Measurements from ENCODE around the gene DPH7. TPM values are rescaled to one million over a fixed set of nuclear protein-coding genes. Genes with fewer than 3 reads are reported as not detected.
"Not testable (repeated sequence)": the region's sequence is repeated elsewhere in the genome, so short reads cannot be mapped to it uniquely, and the experiment has no call there.

Gene DPH7
- total RNA-seq, 4 donors from 2014 or later = 40.8 to 61.5 (median 42.4) TPM

DNA sequence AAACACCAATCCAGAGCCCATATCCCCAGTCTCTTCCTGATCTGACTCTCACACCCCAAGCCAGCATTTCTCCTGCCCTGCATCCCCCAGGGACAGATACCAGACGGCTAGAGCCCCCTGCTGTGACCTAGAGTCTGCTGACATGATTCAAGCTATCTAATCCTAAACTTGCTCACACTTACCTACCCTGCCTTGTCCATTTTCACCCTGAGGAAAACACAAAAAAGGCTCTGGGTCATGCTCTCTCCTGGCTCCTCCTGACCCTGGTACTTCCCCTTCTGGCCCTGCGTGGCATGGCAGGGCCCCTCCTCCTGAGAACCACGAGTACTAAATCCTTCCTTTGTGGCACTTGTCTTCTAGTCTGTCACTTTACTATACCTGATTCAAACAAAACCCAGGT, 23.9 kb upstream of the DPH7 start:
- no peaks in the 10 kb centered on the region for H3K27me3 ChIP-seq
- H3K9me3 ChIP-seq = no peaks in the 10 kb centered on the region
- no peak for DNase-seq (ENCODE audit: low spot score in 2 of 2)
- no peaks in the 10 kb centered on the region for H3K36me3 ChIP-seq
- H3K4me3 ChIP-seq = no peak overlapping the region
- 10 to 12% methylated on average over 3 of the region's 3 CpGs for WGBS, 2 donors
- peaks cover 0 to 32% (median 16%) of the 10 kb centered on the region in 4 donors for H3K4me1 ChIP-seq
- no peak overlapping the region for H3K27ac ChIP-seq
- TF ChIP-seq EP300 (IDR thresholded peaks at IDR 0.05) (no peak), POLR2A (IDR thresholded peaks at IDR 0.05) (no peak)
- TF ChIP-seq, protein P1, sequence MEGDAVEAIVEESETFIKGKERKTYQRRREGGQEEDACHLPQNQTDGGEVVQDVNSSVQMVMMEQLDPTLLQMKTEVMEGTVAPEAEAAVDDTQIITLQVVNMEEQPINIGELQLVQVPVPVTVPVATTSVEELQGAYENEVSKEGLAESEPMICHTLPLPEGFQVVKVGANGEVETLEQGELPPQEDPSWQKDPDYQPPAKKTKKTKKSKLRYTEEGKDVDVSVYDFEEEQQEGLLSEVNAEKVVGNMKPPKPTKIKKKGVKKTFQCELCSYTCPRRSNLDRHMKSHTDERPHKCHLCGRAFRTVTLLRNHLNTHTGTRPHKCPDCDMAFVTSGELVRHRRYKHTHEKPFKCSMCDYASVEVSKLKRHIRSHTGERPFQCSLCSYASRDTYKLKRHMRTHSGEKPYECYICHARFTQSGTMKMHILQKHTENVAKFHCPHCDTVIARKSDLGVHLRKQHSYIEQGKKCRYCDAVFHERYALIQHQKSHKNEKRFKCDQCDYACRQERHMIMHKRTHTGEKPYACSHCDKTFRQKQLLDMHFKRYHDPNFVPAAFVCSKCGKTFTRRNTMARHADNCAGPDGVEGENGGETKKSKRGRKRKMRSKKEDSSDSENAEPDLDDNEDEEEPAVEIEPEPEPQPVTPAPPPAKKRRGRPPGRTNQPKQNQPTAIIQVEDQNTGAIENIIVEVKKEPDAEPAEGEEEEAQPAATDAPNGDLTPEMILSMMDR (IDR thresholded peaks at IDR 0.05) = no peak

DNA sequence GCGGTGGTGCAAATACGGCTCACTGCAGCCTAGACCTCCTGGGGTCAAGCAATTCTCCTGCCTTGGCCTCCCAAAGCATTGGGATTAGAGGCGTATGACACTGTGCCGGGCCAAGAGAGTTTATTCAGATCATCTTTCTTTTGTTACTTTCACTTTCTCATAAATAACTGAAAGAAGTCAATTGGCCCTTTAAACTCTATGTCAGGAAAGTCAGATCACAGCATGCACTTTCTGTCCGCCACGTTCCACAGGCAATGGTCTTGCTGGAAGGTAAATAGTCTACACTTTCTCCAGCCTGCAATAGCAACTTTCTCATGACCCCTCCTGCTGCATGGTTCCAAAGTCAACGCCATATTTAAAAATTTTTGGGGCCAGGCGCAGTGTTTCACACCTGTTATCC, 20.2 kb upstream of the DPH7 start:
- TF ChIP-seq POLR2A (IDR thresholded peaks at IDR 0.05) = no peak
- TF ChIP-seq, protein P1 (IDR thresholded peaks at IDR 0.05) = no peak
- TF ChIP-seq EP300 (IDR thresholded peaks at IDR 0.05) = no peak
- no peaks in the 10 kb centered on the region for H3K9me3 ChIP-seq
- DNase-seq (ENCODE audit: low spot score in 2 of 2) = no peak
- peaks cover 0 to 4% (median 0%) of the 10 kb centered on the region in 4 donors for H3K4me1 ChIP-seq
- no peak overlapping the region for H3K27ac ChIP-seq
- H3K27me3 ChIP-seq = no peaks in the 10 kb centered on the region
- 73 to 74% methylated on average over 8 of the region's 8 CpGs for WGBS, 2 donors
- no peaks in the 10 kb centered on the region for H3K36me3 ChIP-seq
- no peak overlapping the region for H3K4me3 ChIP-seq

DNA sequence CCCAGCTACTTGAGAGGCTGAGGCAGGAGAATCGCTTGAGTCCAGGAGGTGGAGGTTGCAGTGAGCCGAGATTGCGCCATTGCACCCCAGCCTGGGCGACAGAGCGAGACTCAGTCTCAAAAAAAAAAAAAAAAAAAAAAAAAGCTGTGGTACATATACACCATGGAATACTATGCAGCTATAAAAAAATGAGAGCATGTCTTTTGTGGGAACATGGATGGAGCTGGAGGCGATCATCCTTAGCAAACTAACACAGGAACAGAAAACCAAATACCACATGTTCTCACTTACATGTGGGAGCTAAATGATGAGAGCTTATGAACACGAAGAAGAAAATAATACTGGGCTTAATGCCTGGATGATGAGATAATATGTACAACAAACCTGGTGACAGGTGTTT, 17.9 kb upstream of the DPH7 start:
- H3K4me1 ChIP-seq; DNase-seq (ENCODE audit: low spot score in 2 of 2); H3K27me3 ChIP-seq; H3K4me3 ChIP-seq; H3K9me3 ChIP-seq; H3K36me3 ChIP-seq; H3K27ac ChIP-seq: not testable (repeated sequence)
- WGBS, 2 donors = 96 to 97% methylated on average over 7 of the region's 7 CpGs

DNA sequence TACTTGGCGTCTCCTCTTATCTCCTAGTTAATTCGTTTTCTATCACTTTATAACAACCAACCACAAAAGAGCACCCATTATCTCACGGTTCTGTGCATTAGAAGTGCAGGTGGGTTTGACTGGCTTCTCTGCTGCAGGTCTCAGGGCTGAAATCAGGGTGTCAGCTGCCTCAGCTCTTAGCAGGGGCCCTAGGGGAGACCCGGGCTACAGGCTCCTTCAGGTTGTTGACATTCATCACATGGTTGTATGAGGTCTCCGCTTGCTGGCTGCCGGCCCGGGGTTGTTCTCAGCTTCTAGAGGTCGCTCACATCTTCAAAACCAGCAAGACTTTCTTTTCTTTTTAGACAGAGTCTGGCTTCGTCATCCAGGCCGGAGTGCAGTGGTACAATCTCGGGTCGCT, 14.5 kb upstream of the DPH7 start:
- H3K27me3 ChIP-seq = no peaks in the 10 kb centered on the region
- peaks cover 0 to 23% (median 14%) of the 10 kb centered on the region in 4 donors for H3K4me1 ChIP-seq
- H3K4me3 ChIP-seq = no peak overlapping the region
- TF ChIP-seq POLR2A (IDR thresholded peaks at IDR 0.05) (no peak), EP300 (IDR thresholded peaks at IDR 0.05) (no peak)
- peaks cover 0 to 4% (median 0%) of the 10 kb centered on the region in 3 donors for H3K36me3 ChIP-seq
- 81 to 82% methylated on average over 12 of the region's 12 CpGs for WGBS, 2 donors
- H3K9me3 ChIP-seq = no peaks in the 10 kb centered on the region
- no peak for DNase-seq (ENCODE audit: low spot score in 2 of 2)
- H3K27ac ChIP-seq = no peak overlapping the region

DNA sequence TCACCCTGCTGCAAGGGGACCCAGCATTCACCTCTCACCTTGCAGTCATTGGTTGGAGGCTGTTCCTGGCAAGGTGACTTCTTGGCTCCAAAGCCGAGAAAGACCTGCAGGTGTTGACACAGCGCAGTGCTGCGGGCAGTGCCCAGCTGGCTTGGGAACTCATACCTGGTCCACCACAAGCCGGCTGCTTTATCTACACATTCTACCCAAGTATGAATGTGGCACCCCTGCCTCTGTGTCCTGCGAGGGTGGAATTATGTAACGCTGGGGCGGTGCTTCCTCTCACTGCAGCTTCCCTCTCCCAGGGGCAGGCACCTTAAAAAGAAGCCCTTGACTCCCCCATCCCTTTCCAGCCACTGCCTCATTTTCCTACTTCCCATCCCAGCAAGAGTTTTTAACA, 14.0 kb upstream of the DPH7 start:
- Histone ChIP-seq H3K4me1 (peaks cover 0 to 23% (median 14%) of the 10 kb centered on the region in 4 donors), H3K9me3 (no peaks in the 10 kb centered on the region), H3K27ac (no peak overlapping the region), H3K27me3 (no peaks in the 10 kb centered on the region), H3K36me3 (peaks cover 0 to 8% (median 0%) of the 10 kb centered on the region in 3 donors), H3K4me3 (no peak overlapping the region)
- DNase-seq (ENCODE audit: low spot score in 2 of 2) = no peak
- TF ChIP-seq EP300 (IDR thresholded peaks at IDR 0.05) (no peak), POLR2A (IDR thresholded peaks at IDR 0.05) (no peak)
- TF ChIP-seq, protein P1 (IDR thresholded peaks at IDR 0.05) = no peak
- 79 to 88% methylated on average over 7 of the region's 7 CpGs for WGBS, 2 donors

DNA sequence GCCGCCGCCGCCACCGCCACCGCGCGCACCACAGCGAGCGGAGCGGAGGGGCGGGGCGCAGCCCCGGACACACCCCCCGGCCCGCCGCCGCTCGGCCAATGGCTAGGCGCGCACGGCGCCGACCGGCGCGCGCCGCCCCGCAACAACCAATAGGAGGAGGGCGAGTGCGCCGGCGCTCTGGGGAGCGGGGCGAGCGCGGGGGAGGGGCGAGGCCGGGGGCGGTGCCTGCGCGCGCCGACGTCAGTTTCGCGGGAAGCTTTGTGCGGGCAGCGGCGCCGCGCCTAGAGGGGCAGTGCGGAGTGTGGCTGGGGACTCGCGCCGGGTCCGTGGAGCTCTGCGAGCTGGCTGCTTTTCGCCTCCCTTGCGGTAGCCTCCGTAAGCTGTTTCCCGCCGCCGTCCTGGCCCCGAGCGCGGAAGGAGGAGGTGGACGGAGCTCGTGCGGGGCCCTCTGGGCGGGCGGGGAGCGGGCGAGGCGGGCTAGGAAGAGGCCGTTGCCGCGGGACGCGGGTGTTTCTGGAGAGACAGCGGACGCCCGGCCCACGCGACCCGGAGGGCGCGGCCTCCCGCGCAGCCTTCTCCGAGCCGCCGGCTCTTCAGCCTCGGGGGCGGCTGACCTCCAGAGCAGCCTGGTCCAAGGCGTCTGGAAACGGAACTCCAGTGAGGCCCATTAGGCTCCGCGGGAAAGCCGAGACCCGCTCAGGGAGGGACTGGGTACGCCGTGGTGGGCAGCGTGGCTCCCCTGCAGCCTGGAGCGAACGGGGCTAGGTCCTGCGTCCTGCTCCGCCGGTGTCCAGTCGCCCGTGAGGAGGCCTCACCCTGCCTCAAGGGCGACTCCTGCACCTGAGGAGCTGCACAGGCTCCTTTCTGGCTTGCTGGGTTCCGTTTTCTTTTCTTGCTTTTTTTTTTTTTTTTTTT, 12.0 kb upstream of the DPH7 start, which contains the start of gene ZMYND19:
Gene ZMYND19 (minus strand): TSS at position 44 of the 915 bp plus-strand sequence. CDS start 249 bp downstream, outside the sequence.
- Histone ChIP-seq H3K9me3 (no peaks in the 10 kb centered on the region), H3K4me1 (peaks cover 0 to 23% (median 14%) of the 10 kb centered on the region in 4 donors), H3K4me3 (peak within 1 kb of the TSS; percentile 76 to 93 (median 82)), H3K27me3 (no peaks in the 10 kb centered on the region), H3K36me3 (peaks cover 0 to 28% (median 5%) of the 10 kb centered on the region in 3 donors), H3K27ac (peak within 1 kb of the TSS; percentile 38 to 83 (median 60))
- no peak for TF ChIP-seq POLR2A (IDR thresholded peaks at IDR 0.05)
- TF ChIP-seq EP300 (IDR thresholded peaks at IDR 0.05) = peak in 1 of 2 donors; percentile 33
- WGBS, 2 donors = 1% methylated on average over 36 to 55 of the region's 113 CpGs
- DNase-seq (ENCODE audit: low spot score in 2 of 2) = peak; percentile 74 to 83

All from tibial nerve (tissue), 4 donors.